Trophoblast cell (in vitro differentiated cells and primary cell): Measurements from ENCODE around the gene NKD1.

Experiments used
- DNase-seq, 2 donors: peaks; one replicate each; pipeline ENCODE4 v3.0.0-alpha.2; 2016
- H2AFZ ChIP-seq: 2 replicates; pipeline ENCODE4 v1.6.1; 2013; ENCODE audit warnings: low read length, moderate library complexity, mild to moderate bottlenecking; ENCODE audit not compliant: insufficient read depth, poor library complexity
- H2AK5ac ChIP-seq: 2 replicates; pipeline ENCODE4 v1.6.1; 2013; ENCODE audit warnings: mild to moderate bottlenecking, low read length
- H2BK120ac ChIP-seq: 2 replicates; pipeline ENCODE4 v1.6.1; 2013; ENCODE audit warnings: low read length, mild to moderate bottlenecking, moderate library complexity; ENCODE audit not compliant: insufficient read depth, poor library complexity
- H2BK12ac ChIP-seq: 2 replicates; pipeline ENCODE4 v1.6.1; 2013; ENCODE audit warnings: mild to moderate bottlenecking, low read length, moderate library complexity
- H2BK5ac ChIP-seq: 2 replicates; pipeline ENCODE4 v1.6.1; 2013; ENCODE audit warnings: low read length, low read depth, moderate library complexity, mild to moderate bottlenecking; ENCODE audit not compliant: poor library complexity
- H3K14ac ChIP-seq: 2 replicates; pipeline ENCODE4 v1.6.1; 2013; ENCODE audit warnings: mild to moderate bottlenecking, low read length
- H3K18ac ChIP-seq: 2 replicates; pipeline ENCODE4 v1.6.1; 2013; ENCODE audit warnings: mild to moderate bottlenecking, low read length
- H3K23ac ChIP-seq: 2 replicates; pipeline ENCODE4 v1.6.1; 2013; ENCODE audit warnings: low read length
- H3K27ac ChIP-seq: 2 replicates; pipeline ENCODE4 v1.5.1; 2013; ENCODE audit warnings: low read depth, mild to moderate bottlenecking, inconsistent platforms, low read length, moderate library complexity
- H3K27me3 ChIP-seq: 2 replicates; pipeline ENCODE4 v1.6.1; 2013; ENCODE audit warnings: inconsistent platforms, mild to moderate bottlenecking, low read length, moderate library complexity; ENCODE audit not compliant: insufficient read depth
- H3K36me3 ChIP-seq, 2 experiments: 1 replicate in 1 of 2; 2 replicates in 1 of 2; pipeline ENCODE4 v1.6.1; 2013; ENCODE audit warnings: low read length in 2 of 2, mild to moderate bottlenecking in 2 of 2, moderate library complexity in 1 of 2; ENCODE audit not compliant: insufficient read depth in 2 of 2, control insufficient read depth in 1 of 2
- H3K4ac ChIP-seq: 2 replicates; pipeline ENCODE4 v1.6.1; 2013; ENCODE audit warnings: low read depth, mild to moderate bottlenecking, low read length, moderate library complexity
- H3K4me1 ChIP-seq, 2 experiments: 1 replicate in 1 of 2; 2 replicates in 1 of 2; pipeline ENCODE4 v1.6.1; 2013; ENCODE audit warnings: low read length in 2 of 2, mild to moderate bottlenecking in 2 of 2, moderate library complexity in 1 of 2; ENCODE audit not compliant: insufficient read depth in 2 of 2, control insufficient read depth in 1 of 2
- H3K4me2 ChIP-seq: 2 replicates; pipeline ENCODE4 v1.6.1; 2013; ENCODE audit warnings: inconsistent platforms, mild to moderate bottlenecking, low read length, moderate library complexity
- H3K4me3 ChIP-seq: 2 replicates; pipeline ENCODE4 v1.5.1; 2013; ENCODE audit warnings: mild to moderate bottlenecking, low read depth, low read length, inconsistent platforms
- H3K79me1 ChIP-seq: one replicate; pipeline ENCODE4 v1.6.1; 2013; ENCODE audit warnings: low read length
- H3K79me2 ChIP-seq: 2 replicates; pipeline ENCODE4 v1.6.1; 2013; ENCODE audit warnings: low read length, mild to moderate bottlenecking; ENCODE audit not compliant: control insufficient read depth, insufficient read depth, poor library complexity
- H3K9ac ChIP-seq: 2 replicates; pipeline ENCODE4 v1.6.1; 2013; ENCODE audit warnings: mild to moderate bottlenecking, low read length
- H3K9me3 ChIP-seq: 2 replicates; pipeline ENCODE4 v1.6.1; 2013; ENCODE audit warnings: low read depth, mild to moderate bottlenecking, control low read depth, inconsistent platforms, low read length; ENCODE audit not compliant: insufficient read depth
- H4K12ac ChIP-seq: 2 replicates; pipeline ENCODE4 v1.6.1; 2013; ENCODE audit warnings: low read depth, mild to moderate bottlenecking, low read length, moderate library complexity
- H4K8ac ChIP-seq: 2 replicates; pipeline ENCODE4 v1.6.1; 2013; ENCODE audit warnings: low read depth, mild to moderate bottlenecking, low read length, moderate library complexity
- H4K91ac ChIP-seq: one replicate; pipeline ENCODE4 v1.6.1; 2013; ENCODE audit warnings: low read depth, mild to moderate bottlenecking, low read length, moderate library complexity
- WGBS: extraction: QIAGEN DNeasy Blood & Tissue Kit; methylation state at CpG from one replicate; pipeline ENCODE4 v1.1.7; 2013; ENCODE audit warnings: missing lambda C conversion rate; ENCODE audit not compliant: insufficient read length, insufficient coverage; ENCODE audit errors: extremely low coverage; 5-methylcytosine and 5-hydroxymethylcytosine counted together

The NKD1 gene

DNA sequence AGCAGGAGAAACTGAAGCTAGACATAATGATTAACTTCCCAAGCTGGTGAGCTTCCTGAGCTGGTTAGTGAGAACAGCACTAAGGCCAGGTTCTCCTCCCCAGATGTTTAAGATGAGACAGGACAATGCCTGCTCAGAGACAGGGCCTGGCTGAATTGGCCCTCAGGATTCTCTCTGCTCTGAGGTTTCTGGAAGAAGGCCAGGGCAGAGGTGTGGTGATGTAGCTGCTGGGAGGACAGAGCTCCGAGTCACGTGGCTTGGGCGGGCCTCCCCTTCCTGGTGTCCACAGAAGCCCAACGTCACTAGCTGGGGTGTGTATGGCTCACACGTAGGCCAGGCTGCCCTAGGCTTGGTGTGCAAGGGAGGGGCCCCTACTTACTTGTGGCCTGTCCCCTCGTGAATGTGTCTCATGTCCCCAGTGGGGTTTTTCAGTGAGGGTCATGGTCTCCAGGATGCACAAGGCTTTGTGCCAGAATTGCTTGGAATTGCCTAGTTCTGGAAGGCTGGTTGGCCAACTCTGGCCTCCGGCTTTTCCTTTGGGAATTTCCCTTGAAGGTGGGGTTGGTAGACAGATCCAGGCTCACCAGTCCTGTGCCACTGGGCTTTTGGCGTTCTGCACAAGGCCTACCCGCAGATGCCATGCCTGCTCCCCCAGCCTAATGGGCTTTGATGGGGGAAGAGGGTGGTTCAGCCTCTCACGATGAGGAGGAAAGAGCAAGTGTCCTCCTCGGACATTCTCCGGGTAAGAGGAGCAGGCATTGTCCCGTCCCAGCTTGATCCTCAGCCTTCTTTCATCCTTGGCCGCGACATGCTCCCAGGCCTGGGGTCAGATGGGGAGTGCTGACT is 148.6 kb downstream of the NKD1 start:
- H2BK5ac ChIP-seq: no peak overlapping the region
- H3K18ac ChIP-seq: no peak overlapping the region
- no peaks in the 10 kb centered on the region for H3K79me2 ChIP-seq
- no peak overlapping the region for H2AFZ ChIP-seq
- peaks cover 9% of the 10 kb centered on the region for H3K9me3 ChIP-seq
- H4K91ac ChIP-seq: no peak overlapping the region
- no peak overlapping the region for H3K4me2 ChIP-seq
- H3K4ac ChIP-seq: no peak overlapping the region
- H3K4me1 ChIP-seq: peaks cover 0 to 2% of the 10 kb centered on the region in 2 experiments
- H3K23ac ChIP-seq: no peak overlapping the region
- no peak overlapping the region for H2AK5ac ChIP-seq
- no CpG with 5 or more reads among the region's 15 CpGs for WGBS
- H2BK12ac ChIP-seq: no peak overlapping the region
- H2BK120ac ChIP-seq: no peak overlapping the region
- H3K9ac ChIP-seq: no peak overlapping the region
- no peak overlapping the region for H3K27ac ChIP-seq
- H3K27me3 ChIP-seq: peaks cover 5% of the 10 kb centered on the region
- H3K79me1 ChIP-seq: no peaks in the 10 kb centered on the region
- H3K36me3 ChIP-seq: no peaks in the 10 kb centered on the region
- no peak overlapping the region for H3K4me3 ChIP-seq
- no peak overlapping the region for H3K14ac ChIP-seq
- H4K8ac ChIP-seq: no peak overlapping the region
- no peak overlapping the region for H4K12ac ChIP-seq
- peak; percentile 40 to 61 for DNase-seq

DNA sequence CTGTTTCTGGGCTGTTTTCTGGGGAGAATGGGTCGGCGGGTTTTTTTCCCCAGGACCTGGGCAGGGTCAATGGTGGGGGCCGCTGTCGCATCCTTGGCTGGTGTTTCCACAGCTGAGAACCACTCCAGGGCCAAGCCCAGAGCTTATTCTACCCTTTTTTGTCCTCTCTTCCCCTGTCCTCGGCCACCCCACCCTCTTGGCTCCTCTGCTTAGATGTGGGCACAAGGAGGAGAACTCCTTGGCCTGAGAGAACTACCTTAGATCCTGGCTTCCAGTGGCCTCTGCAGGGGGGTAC is 149.2 kb downstream of the NKD1 start:
- no peak overlapping the region for H4K8ac ChIP-seq
- no peaks in the 10 kb centered on the region for H3K36me3 ChIP-seq
- no peak for DNase-seq
- no peak overlapping the region for H4K91ac ChIP-seq
- H3K23ac ChIP-seq: no peak overlapping the region
- no peak overlapping the region for H2BK120ac ChIP-seq
- H3K18ac ChIP-seq: no peak overlapping the region
- no peak overlapping the region for H2AK5ac ChIP-seq
- H3K27ac ChIP-seq: no peak overlapping the region
- H3K9me3 ChIP-seq: peaks cover 8% of the 10 kb centered on the region
- H4K12ac ChIP-seq: no peak overlapping the region
- H3K4me1 ChIP-seq: peaks cover 0 to 2% of the 10 kb centered on the region in 2 experiments
- no peak overlapping the region for H3K4ac ChIP-seq
- H3K79me1 ChIP-seq: no peaks in the 10 kb centered on the region
- no peak overlapping the region for H2BK5ac ChIP-seq
- no peak overlapping the region for H2BK12ac ChIP-seq
- no peaks in the 10 kb centered on the region for H3K79me2 ChIP-seq
- no CpG with 5 or more reads among the region's 5 CpGs for WGBS
- H2AFZ ChIP-seq: no peak overlapping the region
- peaks cover 5% of the 10 kb centered on the region for H3K27me3 ChIP-seq
- no peak overlapping the region for H3K4me3 ChIP-seq
- H3K4me2 ChIP-seq: no peak overlapping the region
- H3K9ac ChIP-seq: no peak overlapping the region
- H3K14ac ChIP-seq: no peak overlapping the region

DNA sequence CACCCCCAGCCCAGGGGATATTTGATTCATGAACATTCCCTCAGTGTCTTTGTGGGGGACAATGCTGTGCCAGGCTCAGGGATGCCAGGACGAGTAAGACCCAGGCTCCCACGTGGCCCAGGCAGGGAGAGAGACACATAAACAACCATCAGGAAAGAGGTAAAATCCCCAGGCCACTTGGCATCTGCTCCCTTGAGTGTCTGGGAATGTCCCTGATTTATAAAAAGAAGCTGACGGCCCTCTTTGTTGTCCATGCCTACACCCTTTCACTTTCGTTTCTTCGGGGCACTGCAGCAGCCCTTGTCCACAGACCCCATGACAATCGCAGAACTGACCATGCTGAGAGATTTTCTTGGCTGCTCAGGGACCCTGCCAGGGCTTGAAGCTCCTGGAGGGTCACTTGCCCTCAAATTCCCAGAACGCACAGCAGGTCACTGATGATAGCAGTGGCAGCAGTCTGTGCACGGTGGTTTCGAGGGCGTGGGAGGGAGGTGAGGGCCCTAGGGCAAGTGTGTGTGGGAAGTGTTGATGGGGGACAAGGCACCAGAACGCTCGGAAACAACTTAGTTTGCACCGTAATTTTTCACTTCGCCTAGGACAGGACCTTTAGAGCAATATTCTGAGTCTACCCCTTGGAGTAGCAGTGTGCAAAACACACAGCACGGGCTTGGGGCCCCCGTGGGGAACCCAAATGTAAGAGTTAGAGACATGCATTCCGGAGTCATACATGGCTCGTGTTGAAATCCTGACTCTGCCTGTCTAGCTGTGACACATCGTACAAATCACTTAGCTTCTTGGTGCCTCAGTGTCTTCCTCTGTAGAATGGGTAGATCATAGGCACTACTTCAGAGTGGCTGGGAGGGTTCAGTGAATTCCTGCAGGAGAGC is 149.9 kb downstream of the NKD1 start:
- Histone ChIP-seq H2BK120ac (no peak overlapping the region), H3K9me3 (peaks cover under 1% of the 10 kb centered on the region), H3K18ac (no peak overlapping the region), H2BK5ac (no peak overlapping the region), H3K36me3 (no peaks in the 10 kb centered on the region), H4K8ac (no peak overlapping the region), H3K4me3 (peak overlapping the region; percentile 28), H2AFZ (no peak overlapping the region), H2BK12ac (no peak overlapping the region), H3K23ac (no peak overlapping the region), H3K9ac (no peak overlapping the region), H3K27ac (no peak overlapping the region), H3K79me1 (no peaks in the 10 kb centered on the region), H3K4me1 (peaks cover 0 to 2% of the 10 kb centered on the region in 2 experiments), H3K14ac (no peak overlapping the region), H2AK5ac (no peak overlapping the region), H3K4ac (no peak overlapping the region), H3K79me2 (no peaks in the 10 kb centered on the region), H3K4me2 (no peak overlapping the region), H3K27me3 (peaks cover 5% of the 10 kb centered on the region), H4K91ac (no peak overlapping the region), H4K12ac (no peak overlapping the region)
- DNase-seq: peak in 1 of 2 donors; percentile 42
- WGBS: no CpG with 5 or more reads among the region's 19 CpGs
